ENCODE data around the gene BBX.
A peak's percentile ranks its signal among the peaks of the same experiment; 100 is the strongest.

BBX gene

DNA sequence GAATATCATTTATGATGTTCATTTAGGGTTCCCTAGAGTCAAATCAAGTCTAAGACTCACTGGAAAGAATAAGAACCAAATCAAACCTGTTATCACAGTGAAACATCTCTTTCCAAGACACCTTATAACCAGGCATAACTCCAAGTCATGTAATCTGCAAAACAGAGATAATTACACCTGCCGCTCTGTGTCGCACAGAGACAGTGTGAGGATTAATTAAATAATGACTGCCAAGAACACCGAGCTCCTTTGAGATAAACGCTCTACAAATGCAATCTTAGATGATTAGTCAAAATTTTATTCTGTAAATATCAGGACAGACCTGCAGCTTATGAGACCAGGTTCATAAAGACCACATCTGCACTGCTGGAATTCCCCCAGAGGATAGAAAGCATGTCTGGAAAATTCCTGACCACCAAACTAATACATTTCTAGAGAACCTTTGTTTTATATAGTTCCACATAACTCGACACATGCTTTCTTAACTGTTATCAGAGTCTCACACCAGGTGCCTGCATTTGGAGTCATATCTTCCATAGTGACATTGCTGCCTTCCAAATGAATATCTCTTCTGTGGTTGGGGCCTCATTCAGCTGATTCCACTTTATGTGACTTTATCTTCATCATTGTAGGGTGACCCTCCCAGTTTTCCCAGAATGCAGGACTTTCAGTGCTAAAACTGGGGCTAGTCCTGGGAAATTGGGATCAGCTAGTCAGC is 315.3 kb downstream of the BBX start:
- in situ Hi-C loops (cut with MboI; ENCODE audit: low sequenced_read_pairs), result no loop called here
- H3K9me3 ChIP-seq, result no peaks in the 10 kb centered on the region
- H3K4me3 ChIP-seq, result no peak overlapping the region
- DNase-seq (ENCODE audit: low spot score in 2 of 2), result no peak
- H3K27me3 ChIP-seq (ENCODE audit: low read depth), result no peaks in the 10 kb centered on the region
- no peaks in the 10 kb centered on the region for H3K36me3 ChIP-seq (replicated peaks)
- no peaks in the 10 kb centered on the region for H3K4me1 ChIP-seq

DNA sequence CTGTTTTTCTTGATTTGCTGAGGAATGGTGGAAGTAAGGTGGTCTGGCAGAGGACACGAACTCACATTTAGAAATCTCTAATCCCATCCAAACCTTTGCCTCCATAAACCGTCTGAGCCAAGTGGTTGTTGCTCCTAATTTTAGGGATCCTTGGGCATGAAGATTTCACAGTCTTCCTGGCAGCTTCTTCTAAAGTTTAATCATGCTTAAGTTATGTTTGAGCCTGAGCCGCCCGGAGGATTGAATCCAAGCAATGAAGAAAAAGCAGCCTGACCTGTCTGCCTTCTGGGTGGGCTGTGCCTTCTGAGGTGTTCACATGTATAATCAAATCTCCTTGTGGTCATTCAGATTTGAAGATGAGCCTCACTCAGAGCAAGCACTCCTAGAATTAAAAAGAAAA is 319.1 kb downstream of the BBX start:
- DNase-seq (ENCODE audit: low spot score in 2 of 2), result no peak
- H3K36me3 ChIP-seq (replicated peaks), result no peaks in the 10 kb centered on the region
- no peaks in the 10 kb centered on the region for H3K4me1 ChIP-seq
- in situ Hi-C loops (cut with MboI; ENCODE audit: low sequenced_read_pairs), result no loop called here
- no peaks in the 10 kb centered on the region for H3K27me3 ChIP-seq (ENCODE audit: low read depth)
- no peak overlapping the region for H3K4me3 ChIP-seq
- H3K9me3 ChIP-seq, result no peaks in the 10 kb centered on the region

- in situ Hi-C loops (cut with MboI; ENCODE audit: low sequenced_read_pairs), result no loop called here
- Histone ChIP-seq H3K36me3 (replicated peaks) (no peaks in the 10 kb centered on the region), H3K4me1 (no peaks in the 10 kb centered on the region), H3K27me3 (ENCODE audit: low read depth) (no peaks in the 10 kb centered on the region), H3K9me3 (no peaks in the 10 kb centered on the region), H3K4me3 (no peak overlapping the region)
- no peak for DNase-seq (ENCODE audit: low spot score in 2 of 2)
Measured at GRCh38 chr3:107842940-107843339, 320.2 kb downstream of the BBX start.

GRCh38 chr3:107845380-107846278 is 322.9 kb downstream of the BBX start:
- Histone ChIP-seq H3K4me1 (no peaks in the 10 kb centered on the region), H3K27me3 (ENCODE audit: low read depth) (no peaks in the 10 kb centered on the region), H3K9me3 (no peaks in the 10 kb centered on the region), H3K36me3 (replicated peaks) (no peaks in the 10 kb centered on the region), H3K4me3 (no peak overlapping the region)
- DNase-seq (ENCODE audit: low spot score in 2 of 2), result no peak
- in situ Hi-C loops (cut with MboI; ENCODE audit: low sequenced_read_pairs), result no loop called here

- in situ Hi-C loops (cut with MboI; ENCODE audit: low sequenced_read_pairs), result no loop called here
- H3K4me1 ChIP-seq, result no peaks in the 10 kb centered on the region
- H3K9me3 ChIP-seq, result no peaks in the 10 kb centered on the region
- DNase-seq (ENCODE audit: low spot score in 2 of 2), result peak; percentile 47 to 82
- H3K27me3 ChIP-seq (ENCODE audit: low read depth), result peaks cover 2% of the 10 kb centered on the region; the same call in 1 of the 2 replicates
- no peak overlapping the region for H3K4me3 ChIP-seq
- H3K36me3 ChIP-seq (replicated peaks), result no peaks in the 10 kb centered on the region
Measured at GRCh38 chr3:107846279-107846852, 323.6 kb downstream of the BBX start.

DNA sequence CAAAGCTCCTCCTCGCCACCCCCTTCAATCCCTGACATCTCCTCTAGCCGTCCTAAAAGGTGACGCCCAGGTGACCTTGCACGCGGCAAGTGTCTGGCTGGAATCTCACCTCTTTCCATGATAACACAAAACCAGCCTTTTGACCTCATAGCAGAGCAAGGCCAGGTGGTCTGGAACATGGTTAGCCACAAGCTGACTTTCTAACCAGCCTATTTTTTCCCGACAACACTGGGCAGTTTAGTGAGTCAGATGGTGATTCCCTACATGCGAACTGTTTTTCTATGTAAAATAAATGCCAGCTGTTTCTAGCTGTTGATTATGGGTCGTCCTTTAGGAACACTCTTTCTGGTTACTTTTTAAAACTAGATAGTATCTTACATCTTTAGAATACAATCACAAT is 325.0 kb downstream of the BBX start:
- H3K36me3 ChIP-seq (replicated peaks), result no peaks in the 10 kb centered on the region
- no peaks in the 10 kb centered on the region for H3K9me3 ChIP-seq
- H3K4me3 ChIP-seq, result no peak overlapping the region
- H3K27me3 ChIP-seq (ENCODE audit: low read depth), result peaks cover 2% of the 10 kb centered on the region; the same call in 1 of the 2 replicates
- no peak for DNase-seq (ENCODE audit: low spot score in 2 of 2)
- no peaks in the 10 kb centered on the region for H3K4me1 ChIP-seq
- in situ Hi-C loops (cut with MboI; ENCODE audit: low sequenced_read_pairs), result no loop called here

DNA sequence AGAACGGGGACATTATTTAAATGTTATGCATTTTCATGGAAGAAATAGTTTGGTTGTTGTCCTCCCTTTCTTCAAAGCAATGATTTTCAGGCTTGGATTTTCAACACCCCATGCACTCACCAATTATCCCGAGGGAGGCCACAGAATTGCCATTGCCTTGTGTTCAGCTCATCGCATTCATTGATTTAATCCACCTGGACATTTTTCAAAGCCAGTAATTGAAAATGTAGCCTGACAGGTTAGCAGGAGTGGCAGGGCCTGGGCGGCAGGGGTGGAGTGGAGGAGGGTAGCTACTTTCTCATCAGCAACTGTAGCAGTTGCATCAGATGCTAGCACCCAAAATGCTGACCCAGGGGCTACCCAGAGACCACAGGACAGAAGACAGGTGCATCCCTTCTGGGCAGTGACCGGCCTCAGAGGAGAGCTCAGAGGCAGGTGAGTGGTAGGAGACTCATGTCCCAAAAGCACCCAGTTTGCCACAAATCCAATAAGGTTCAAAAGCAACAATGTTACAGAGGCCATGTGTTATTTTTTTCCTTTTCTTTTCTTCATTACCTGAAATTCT is 325.7 kb downstream of the BBX start:
- in situ Hi-C loops (cut with MboI; ENCODE audit: low sequenced_read_pairs), result no loop called here
- DNase-seq (ENCODE audit: low spot score in 2 of 2), result no peak
- Histone ChIP-seq H3K4me1 (no peaks in the 10 kb centered on the region), H3K27me3 (ENCODE audit: low read depth) (peaks cover 2% of the 10 kb centered on the region; the same call in 1 of the 2 replicates), H3K36me3 (replicated peaks) (no peaks in the 10 kb centered on the region), H3K9me3 (no peaks in the 10 kb centered on the region), H3K4me3 (no peak overlapping the region)

GRCh38 chr3:107850681-107851080 is 327.9 kb downstream of the BBX start:
- no peaks in the 10 kb centered on the region for H3K4me1 ChIP-seq
- in situ Hi-C loops (cut with MboI; ENCODE audit: low sequenced_read_pairs), result no loop called here
- H3K9me3 ChIP-seq, result no peaks in the 10 kb centered on the region
- no peak overlapping the region for H3K4me3 ChIP-seq
- DNase-seq (ENCODE audit: low spot score in 2 of 2), result no peak
- H3K36me3 ChIP-seq (replicated peaks), result no peaks in the 10 kb centered on the region
- H3K27me3 ChIP-seq (ENCODE audit: low read depth), result peaks cover 2% of the 10 kb centered on the region; the same call in 1 of the 2 replicates

DNA sequence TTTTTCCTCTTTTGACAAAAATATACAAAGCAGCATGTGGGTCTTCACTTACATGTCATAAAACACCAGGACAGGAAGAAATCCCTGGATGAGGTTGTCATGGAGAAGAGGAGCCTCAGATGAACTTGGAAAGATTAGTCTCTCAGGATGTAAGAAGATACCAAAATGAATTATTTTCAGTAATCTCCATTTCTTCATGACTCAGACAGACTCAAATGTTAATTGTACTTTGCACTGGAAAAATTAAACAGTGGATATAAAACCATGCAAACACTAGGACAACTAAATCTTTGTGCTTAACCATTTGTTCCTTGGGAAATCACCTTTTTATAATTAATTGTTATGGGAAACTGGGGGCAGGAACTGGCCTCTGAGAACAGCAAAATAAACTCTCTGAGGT is 331.1 kb downstream of the BBX start:
- peaks cover 2% of the 10 kb centered on the region; the same call in 1 of the 2 replicates for H3K27me3 ChIP-seq (ENCODE audit: low read depth)
- H3K4me3 ChIP-seq, result no peak overlapping the region
- in situ Hi-C loops (cut with MboI; ENCODE audit: low sequenced_read_pairs), result no loop called here
- H3K4me1 ChIP-seq, result no peaks in the 10 kb centered on the region
- no peaks in the 10 kb centered on the region for H3K9me3 ChIP-seq
- H3K36me3 ChIP-seq (replicated peaks), result no peaks in the 10 kb centered on the region
- DNase-seq (ENCODE audit: low spot score in 2 of 2), result no peak

DNA sequence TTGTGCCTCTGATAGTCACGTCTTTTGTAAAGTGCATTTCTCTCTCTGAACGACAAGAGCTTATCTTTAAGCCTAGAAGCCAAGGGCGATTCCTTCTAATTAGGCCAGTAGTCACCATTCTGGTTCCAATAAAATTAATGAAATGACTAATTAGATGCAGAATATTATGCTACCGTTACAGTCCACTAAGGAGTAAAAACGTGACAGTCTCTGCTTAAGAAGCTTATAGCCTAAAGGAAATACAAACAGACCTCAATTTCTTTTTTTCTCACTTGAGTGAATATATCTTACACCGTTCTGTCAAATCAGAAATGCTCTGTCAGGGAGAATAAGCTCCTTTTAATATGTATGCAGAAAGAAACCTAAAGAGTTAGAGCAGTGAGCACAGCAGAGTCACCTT is 332.0 kb downstream of the BBX start:
- in situ Hi-C loops (cut with MboI; ENCODE audit: low sequenced_read_pairs), result no loop called here

GRCh38 chr3:107855710-107856109 is 332.9 kb downstream of the BBX start:
- H3K36me3 ChIP-seq (replicated peaks), result no peaks in the 10 kb centered on the region
- no peak overlapping the region for H3K4me3 ChIP-seq
- peaks cover 2% of the 10 kb centered on the region; the same call in 1 of the 2 replicates for H3K27me3 ChIP-seq (ENCODE audit: low read depth)
- peak; percentile 22 to 27 for DNase-seq (ENCODE audit: low spot score in 2 of 2)
- in situ Hi-C loops (cut with MboI; ENCODE audit: low sequenced_read_pairs), result no loop called here
- no peaks in the 10 kb centered on the region for H3K9me3 ChIP-seq
- H3K4me1 ChIP-seq, result no peaks in the 10 kb centered on the region

More for the DNA sequence above, 332.0 kb downstream of the BBX start:
- Histone ChIP-seq H3K4me1 (no peaks in the 10 kb centered on the region), H3K4me3 (no peak overlapping the region), H3K36me3 (replicated peaks) (no peaks in the 10 kb centered on the region), H3K27me3 (ENCODE audit: low read depth) (peaks cover 2% of the 10 kb centered on the region; the same call in 1 of the 2 replicates), H3K9me3 (no peaks in the 10 kb centered on the region)
- DNase-seq (ENCODE audit: low spot score in 2 of 2), result no peak

- no peak for DNase-seq (ENCODE audit: low spot score in 2 of 2)
- in situ Hi-C loops (cut with MboI; ENCODE audit: low sequenced_read_pairs), result no loop called here
- no peaks in the 10 kb centered on the region for H3K9me3 ChIP-seq
- H3K27me3 ChIP-seq (ENCODE audit: low read depth), result no peaks in the 10 kb centered on the region
- H3K4me1 ChIP-seq, result no peaks in the 10 kb centered on the region
- H3K4me3 ChIP-seq, result no peak overlapping the region
- no peaks in the 10 kb centered on the region for H3K36me3 ChIP-seq (replicated peaks)
Measured at GRCh38 chr3:107857854-107858253, 335.1 kb downstream of the BBX start.

GRCh38 chr3:107858876-107859275 is 336.1 kb downstream of the BBX start:
- H3K9me3 ChIP-seq, result no peaks in the 10 kb centered on the region
- no peaks in the 10 kb centered on the region for H3K27me3 ChIP-seq (ENCODE audit: low read depth)
- no peak for DNase-seq (ENCODE audit: low spot score in 2 of 2)
- H3K4me3 ChIP-seq, result no peak overlapping the region
- in situ Hi-C loops (cut with MboI; ENCODE audit: low sequenced_read_pairs), result no loop called here
- no peaks in the 10 kb centered on the region for H3K4me1 ChIP-seq
- no peaks in the 10 kb centered on the region for H3K36me3 ChIP-seq (replicated peaks)

All from HAP-1 (cell line).